Body of pancreas (tissue), 4 donors: Measurements from ENCODE around the gene EPHA4. TPM values are rescaled to one million over a fixed set of nuclear protein-coding genes. Genes with fewer than 3 reads are reported as not detected.

Experiments used
- ATAC-seq: fragments of 150-250 bp; one replicate; pipeline ENCODE4 v1.9.1; 2016
- DNase-seq, 4 donors: peaks; one replicate each; pipeline ENCODE4 v3.0.0-alpha.2; 2019
- H3K27ac ChIP-seq, 4 donors: fragments of 200-600 bp; sonication (generic); 1 replicate in 3 of 4; 2 replicates in 1 of 4; pipeline versions ENCODE4 v1.5.1 to v1.6.1; 2016 to 2019; ENCODE audit warnings: mild to moderate bottlenecking in 1 of 4, mixed read lengths in 1 of 4, moderate library complexity in 1 of 4
- H3K27me3 ChIP-seq, 2 donors: fragments of 200-600 bp; sonication (generic); one replicate each; pipeline ENCODE4 v1.6.0; 2016; ENCODE audit warnings: mild to moderate bottlenecking in 1 of 2
- H3K36me3 ChIP-seq, 2 donors: fragments of 200-600 bp; sonication (generic); replicated peaks in 1 of 2; 2 replicates each; pipeline ENCODE4 v1.5.1; 2016; ENCODE audit warnings: low read depth in 2 of 2; ENCODE audit not compliant: insufficient read depth in 1 of 2
- H3K4me1 ChIP-seq: fragments of 200-600 bp; sonication (generic); one replicate; pipeline ENCODE4 v1.6.0; 2016
- H3K4me3 ChIP-seq, 2 donors: fragments of 200-600 bp; sonication (generic); 1 replicate in 1 of 2; 2 replicates in 1 of 2; pipeline ENCODE4 v1.5.1; 2016 to 2019
- H3K9me3 ChIP-seq, 3 donors: fragments of 200-600 bp; sonication (generic); 1 replicate in 2 of 3; 2 replicates in 1 of 3; pipeline ENCODE4 v1.5.1; 2016
- POLR2A ChIP-seq, 3 donors: fragments of 450-650 bp; IDR thresholded peaks; one replicate each; pipeline ENCODE4 v1.6.1; 2016; ENCODE audit warnings: antibody characterized with exemption in 3 of 3, mild to moderate bottlenecking in 2 of 3
- WGBS, 2 donors: methylation state at CpG; one replicate each; pipeline ENCODE4 v1.1.5; 2017; 5-methylcytosine and 5-hydroxymethylcytosine counted together
- intact Hi-C: fragments of 100-400 bp; cut with DNase I; formaldehyde crosslinking; loops from one replicate; pipeline ENCODE4 v1.15.1; 2023
- total RNA-seq, 2 donors: library from RNA; depleted of rRNA; stranded (reverse); fragments of >200 nt; gene quantifications; one replicate each; pipeline ENCODE4 v1.1.0, GENCODE V29; 2016
- TF ChIP-seq, protein P1 (sequence below), 7 experiments: fragments of 450-650 bp in 4 of 7; fragments of 200-600 bp in 3 of 7; sonication (generic) in 3 of 7; IDR thresholded peaks; one replicate each; pipeline ENCODE4 v1.5.1; 2016 to 2019; ENCODE audit warnings: antibody characterized with exemption in 7 of 7

The EPHA4 gene
- total RNA-seq, 2 donors from 2014 or later: 4.0 to 5.2 TPM

DNA sequence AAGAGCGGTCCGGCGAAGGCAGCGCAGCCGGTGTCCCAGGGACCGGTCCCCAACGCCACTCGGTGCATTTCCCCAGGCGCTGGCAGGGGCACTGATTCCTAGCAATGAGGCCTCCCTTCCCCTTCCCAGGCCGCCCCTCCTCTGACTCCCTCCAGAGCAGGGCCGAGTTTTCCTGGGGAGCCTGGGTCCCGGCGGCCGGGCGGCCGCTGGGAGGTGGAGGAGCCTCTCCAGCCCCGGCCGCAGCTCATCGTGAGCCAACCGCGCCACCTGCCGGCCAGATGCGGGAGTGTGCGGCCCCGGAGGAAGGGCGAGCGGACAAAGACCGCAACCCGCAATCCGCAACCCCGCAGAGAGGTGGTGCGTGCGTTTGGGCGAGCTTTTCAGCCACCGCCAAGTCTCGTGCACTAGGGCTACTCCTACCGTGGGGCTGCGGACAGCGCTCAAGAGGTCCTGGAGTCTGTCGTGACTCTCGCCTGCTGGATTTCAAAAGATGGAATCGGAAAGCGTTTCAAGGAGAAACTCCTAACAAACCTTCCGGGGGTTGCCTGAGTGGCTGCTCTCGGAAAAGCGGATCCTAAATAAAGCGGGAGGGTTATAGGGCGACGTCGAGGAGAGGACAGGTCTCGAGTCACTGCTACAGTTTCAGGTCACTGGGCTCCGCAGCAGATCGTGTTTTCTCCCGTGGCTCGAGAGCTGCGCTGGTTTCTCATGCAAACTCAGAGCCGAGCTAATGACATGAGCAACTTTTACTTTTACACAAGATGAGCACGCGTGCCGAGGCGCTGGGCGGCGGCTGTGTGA, 1.5 kb upstream of the EPHA4 start:
- Histone ChIP-seq H3K36me3 (no peaks in the 10 kb centered on the region), H3K4me1 (peaks cover 31% of the 10 kb centered on the region), H3K27me3 (peaks cover 0 to 27% of the 10 kb centered on the region in 2 donors), H3K4me3 (peak overlapping the region; percentile 30 to 70), H3K27ac (peak overlapping the region in 3 of 4 donors; percentile 70 to 77 (median 75)), H3K9me3 (no peaks in the 10 kb centered on the region)
- intact Hi-C loops: loop anchor here (5.0 to 10.0 kb wide), 3 partner anchors 881 to 1839 kb away; no protein-coding TSS in a partner anchor
- TF ChIP-seq, protein P1, sequence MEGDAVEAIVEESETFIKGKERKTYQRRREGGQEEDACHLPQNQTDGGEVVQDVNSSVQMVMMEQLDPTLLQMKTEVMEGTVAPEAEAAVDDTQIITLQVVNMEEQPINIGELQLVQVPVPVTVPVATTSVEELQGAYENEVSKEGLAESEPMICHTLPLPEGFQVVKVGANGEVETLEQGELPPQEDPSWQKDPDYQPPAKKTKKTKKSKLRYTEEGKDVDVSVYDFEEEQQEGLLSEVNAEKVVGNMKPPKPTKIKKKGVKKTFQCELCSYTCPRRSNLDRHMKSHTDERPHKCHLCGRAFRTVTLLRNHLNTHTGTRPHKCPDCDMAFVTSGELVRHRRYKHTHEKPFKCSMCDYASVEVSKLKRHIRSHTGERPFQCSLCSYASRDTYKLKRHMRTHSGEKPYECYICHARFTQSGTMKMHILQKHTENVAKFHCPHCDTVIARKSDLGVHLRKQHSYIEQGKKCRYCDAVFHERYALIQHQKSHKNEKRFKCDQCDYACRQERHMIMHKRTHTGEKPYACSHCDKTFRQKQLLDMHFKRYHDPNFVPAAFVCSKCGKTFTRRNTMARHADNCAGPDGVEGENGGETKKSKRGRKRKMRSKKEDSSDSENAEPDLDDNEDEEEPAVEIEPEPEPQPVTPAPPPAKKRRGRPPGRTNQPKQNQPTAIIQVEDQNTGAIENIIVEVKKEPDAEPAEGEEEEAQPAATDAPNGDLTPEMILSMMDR (IDR thresholded peaks at IDR 0.05): peak; percentile 92 to 98 (median 97)
- TF ChIP-seq POLR2A (IDR thresholded peaks at IDR 0.05): peak in 2 of 3 donors; percentile 11 to 46
- whole genome bisulfite sequencing, 2 donors: 1% methylated on average over 53 to 63 of the region's 63 CpGs
- DNase-seq (peak; percentile 82 to 90 (median 86)), ATAC-seq (peak; percentile 79)

- intact Hi-C loops: loop anchor here (5.0 to 10.0 kb wide), 3 partner anchors 881 to 1838 kb away; no protein-coding TSS in a partner anchor
- peak in 1 of 3 donors; percentile 55 for TF ChIP-seq POLR2A (IDR thresholded peaks at IDR 0.05)
- TF ChIP-seq, protein P1 (IDR thresholded peaks at IDR 0.05): no peak
- WGBS, 2 donors: 0 to 2% methylated on average over 16 to 41 of the region's 42 CpGs
- H3K4me3 ChIP-seq: peak overlapping the region; percentile 30 to 70
- peak; percentile 49 for ATAC-seq
- H3K27me3 ChIP-seq: peaks cover 0 to 34% of the 10 kb centered on the region in 2 donors
- no peaks in the 10 kb centered on the region for H3K9me3 ChIP-seq
- peaks cover 31% of the 10 kb centered on the region for H3K4me1 ChIP-seq
- no peaks in the 10 kb centered on the region for H3K36me3 ChIP-seq
- peak; percentile 43 to 65 (median 52) for DNase-seq
- peak overlapping the region; percentile 1 to 77 (median 72) for H3K27ac ChIP-seq
Observed at GRCh38 chr2:221572821-221573429, 821 bp upstream of the EPHA4 start.

DNA sequence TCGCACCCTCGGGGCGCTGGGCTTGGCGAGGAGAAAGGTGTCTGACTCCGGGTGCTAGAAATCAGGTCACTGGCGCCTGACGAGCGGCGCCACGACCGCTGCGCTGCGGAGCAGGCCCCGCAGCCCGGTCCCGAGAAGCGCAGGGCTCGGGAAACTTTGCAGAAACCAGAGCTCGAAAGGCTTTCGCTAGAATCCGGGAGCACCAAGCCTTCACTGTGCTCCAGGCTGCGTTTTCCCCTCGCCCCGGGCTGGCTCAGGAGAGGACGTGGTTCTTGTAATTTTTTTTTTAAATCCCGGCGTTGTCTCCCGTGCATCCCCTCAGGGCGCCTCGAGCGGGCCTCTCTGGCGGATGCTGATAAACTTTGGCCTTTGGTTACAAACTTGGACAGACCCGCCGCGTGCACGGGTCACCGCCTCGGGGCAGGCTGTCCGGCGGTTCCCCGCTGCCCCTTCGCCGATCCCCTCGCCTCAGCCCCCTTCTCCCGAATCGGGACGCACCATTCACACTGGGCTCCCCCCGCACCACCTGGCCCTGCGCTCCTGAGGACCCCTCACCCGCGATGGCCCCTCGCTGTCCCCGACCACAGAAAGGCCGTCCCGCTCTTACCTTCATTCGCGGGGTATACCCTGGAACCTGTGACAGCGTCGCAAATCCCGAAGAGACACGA, 419 bp downstream of the EPHA4 start:
- Histone ChIP-seq H3K4me3 (peak overlapping the region; percentile 26 to 28), H3K4me1 (peaks cover 31% of the 10 kb centered on the region), H3K36me3 (no peaks in the 10 kb centered on the region), H3K9me3 (no peaks in the 10 kb centered on the region), H3K27me3 (peaks cover 0 to 39% of the 10 kb centered on the region in 2 donors), H3K27ac (peak overlapping the region in 3 of 4 donors; percentile 20 to 75 (median 70))
- WGBS, 2 donors: 1% methylated on average over 29 to 61 of the region's 61 CpGs
- intact Hi-C loops: loop anchor here (5.0 to 10.0 kb wide), 3 partner anchors 879 to 1837 kb away; no protein-coding TSS in a partner anchor
- no peak for ATAC-seq
- TF ChIP-seq, protein P1 (IDR thresholded peaks at IDR 0.05): no peak
- TF ChIP-seq POLR2A (IDR thresholded peaks at IDR 0.05): no peak
- DNase-seq: peak in 3 of 4 donors; percentile 10 to 31 (median 12)

DNA sequence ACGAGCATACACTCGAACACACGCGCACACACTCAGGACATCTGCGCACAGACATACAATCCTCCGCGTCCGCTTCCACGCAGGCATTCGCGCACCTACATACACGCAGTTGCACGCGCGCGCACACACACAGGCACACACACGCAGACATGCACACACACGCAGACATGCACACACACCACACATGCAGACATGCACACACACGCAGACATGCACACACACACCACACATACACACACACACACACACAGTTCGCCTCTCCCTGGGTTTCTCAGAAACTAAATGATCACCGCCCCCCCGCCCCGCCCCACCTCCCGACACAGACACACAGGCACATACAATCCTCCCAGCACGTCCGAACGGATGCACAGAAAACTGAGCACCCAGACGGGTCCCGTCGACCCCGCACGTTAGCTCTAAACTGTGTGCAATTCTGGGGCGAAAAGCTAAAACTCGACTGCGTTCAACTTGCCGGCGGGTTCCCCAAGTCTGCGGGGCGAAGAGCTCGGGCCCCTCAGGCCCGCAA, 1.0 kb downstream of the EPHA4 start:
- 4 to 7% methylated on average over 23 to 41 of the region's 41 CpGs for WGBS, 2 donors
- H3K4me1 ChIP-seq: peaks cover 31% of the 10 kb centered on the region
- H3K36me3 ChIP-seq: no peaks in the 10 kb centered on the region
- H3K27me3 ChIP-seq: peaks cover 0 to 39% of the 10 kb centered on the region in 2 donors
- no peak for DNase-seq
- no peak for ATAC-seq
- H3K4me3 ChIP-seq: peak overlapping the region in 1 of 2 donors; percentile 26
- H3K27ac ChIP-seq: no peak overlapping the region
- intact Hi-C loops: loop anchor here (5.0 to 10.0 kb wide), 3 partner anchors 879 to 1836 kb away; no protein-coding TSS in a partner anchor
- no peak for TF ChIP-seq POLR2A (IDR thresholded peaks at IDR 0.05)
- TF ChIP-seq, protein P1 (IDR thresholded peaks at IDR 0.05): no peak
- H3K9me3 ChIP-seq: no peaks in the 10 kb centered on the region
